Epithelial cell of proximal tubule (primary cell): Measurements from ENCODE around the gene CPSF6. TPM values are rescaled to one million over a fixed set of nuclear protein-coding genes. Genes with fewer than 3 reads are reported as not detected.

ENCODE experiments used
- DNase-seq: peaks from one replicate; pipeline ENCODE4 v3.0.0-alpha.2; 2011; ENCODE audit warnings: low read depth
- H3K4me3 ChIP-seq: 2 replicates; pipeline ENCODE4 v1.5.1; 2011; ENCODE audit warnings: low read depth, mild to moderate bottlenecking, low read length
- CTCF ChIP-seq: conservative IDR thresholded peaks from 2 replicates; pipeline ENCODE4 v1.5.1; 2012; ENCODE audit warnings: low read depth, mild to moderate bottlenecking, low read length
- total RNA-seq: library from RNA; depleted of rRNA; stranded (reverse); fragments of >200 nt; gene quantifications from 2 replicates; pipeline ENCODE4 v1.2.3, GENCODE V29; 2015

CPSF6 gene
- total RNA-seq, 1 donor from 2014 or later: 19.7 TPM

DNA sequence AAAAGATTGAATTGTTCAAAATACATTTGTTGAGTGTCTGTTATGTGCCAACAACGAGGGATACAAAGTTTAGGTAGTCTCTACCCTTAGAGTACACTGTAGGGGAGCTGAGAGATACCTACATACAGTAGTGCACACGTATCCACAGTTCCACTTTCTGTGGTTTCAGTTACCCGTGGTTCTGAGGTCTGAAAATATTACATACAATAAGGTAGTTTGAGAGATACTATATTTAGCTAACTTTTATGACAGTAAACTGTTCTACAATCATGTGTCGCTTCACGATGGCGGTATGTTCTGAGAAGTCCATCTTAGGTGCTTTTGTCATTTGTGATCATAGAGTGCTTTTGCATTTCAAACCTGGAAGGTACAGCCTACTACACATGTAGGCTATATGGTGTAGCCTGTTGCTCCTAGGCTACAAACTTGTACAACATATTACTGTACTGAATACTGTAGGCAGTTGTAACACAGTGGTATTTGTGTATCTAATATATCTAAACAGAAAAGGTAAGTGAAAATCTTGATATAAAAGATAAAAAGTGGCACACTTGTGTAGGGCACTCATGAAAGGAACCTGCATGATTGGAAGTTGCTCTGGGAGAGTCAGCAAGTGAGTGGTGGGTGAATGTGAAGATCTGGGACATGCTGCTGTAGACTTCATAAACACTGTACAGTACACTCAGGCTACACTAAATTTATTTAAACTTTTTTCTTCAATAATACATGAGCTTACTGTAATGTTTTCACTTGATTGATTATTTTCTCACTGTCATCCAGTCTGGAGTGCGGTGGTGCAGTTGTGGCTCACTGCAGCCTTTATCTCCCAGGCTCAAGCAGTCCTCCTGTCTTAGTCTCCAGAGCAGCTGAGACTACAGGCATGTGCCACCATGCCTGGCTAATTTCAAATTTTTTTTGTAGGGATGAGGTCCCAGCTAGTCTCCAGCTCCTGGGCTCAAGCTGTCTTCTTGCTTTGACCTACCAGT, 4.0 kb downstream of the CPSF6 start:
- no peak for TF ChIP-seq CTCF
- DNase-seq: no peak
- H3K4me3 ChIP-seq: no peak overlapping the region

- no peak for DNase-seq
- TF ChIP-seq CTCF: no peak
- no peak overlapping the region for H3K4me3 ChIP-seq
Measured at GRCh38 chr12:69247268-69248018, 8.1 kb downstream of the CPSF6 start.

DNA sequence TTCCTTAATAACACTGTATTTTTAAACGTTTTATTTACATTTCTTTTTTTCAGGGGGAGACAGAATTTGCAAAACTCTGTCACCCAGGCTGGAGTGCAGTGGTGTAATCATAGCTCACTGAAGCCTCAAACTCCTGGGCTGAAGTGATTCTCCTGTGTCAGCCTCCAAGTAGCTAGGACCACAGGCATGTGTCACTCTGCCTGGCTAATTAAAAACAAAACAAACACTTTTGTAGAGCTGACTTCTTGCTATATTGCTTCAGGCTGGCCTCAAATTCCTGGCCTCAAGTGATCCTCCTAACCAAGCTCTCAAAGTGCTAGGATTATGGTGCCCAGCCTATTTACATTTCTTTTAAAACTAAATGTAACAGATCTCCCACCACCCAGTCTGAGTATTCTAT, 12.7 kb downstream of the CPSF6 start:
- H3K4me3 ChIP-seq: no peak overlapping the region
- peak; percentile 26 for DNase-seq
- TF ChIP-seq CTCF: no peak

GRCh38 chr12:69254046-69254445, 14.7 kb downstream of the CPSF6 start:
- peak; percentile 33 for DNase-seq
- no peak overlapping the region for H3K4me3 ChIP-seq
- peak; percentile 79 for TF ChIP-seq CTCF

- no peak for TF ChIP-seq CTCF
- DNase-seq: no peak
- H3K4me3 ChIP-seq: no peak overlapping the region
Measured at GRCh38 chr12:69254862-69255261, 15.5 kb downstream of the CPSF6 start.

DNA sequence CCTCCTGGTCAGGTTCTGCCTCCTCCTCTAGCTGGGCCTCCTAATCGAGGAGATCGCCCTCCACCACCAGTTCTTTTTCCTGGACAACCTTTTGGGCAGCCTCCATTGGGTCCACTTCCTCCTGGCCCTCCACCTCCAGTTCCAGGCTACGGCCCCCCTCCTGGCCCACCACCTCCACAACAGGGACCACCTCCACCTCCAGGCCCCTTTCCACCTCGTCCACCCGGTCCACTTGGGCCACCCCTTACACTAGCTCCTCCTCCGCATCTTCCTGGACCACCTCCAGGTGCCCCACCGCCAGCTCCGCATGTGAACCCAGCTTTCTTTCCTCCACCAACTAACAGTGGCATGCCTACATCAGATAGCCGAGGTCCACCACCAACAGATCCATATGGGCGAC, 19.3 kb downstream of the CPSF6 start:
- no peak for TF ChIP-seq CTCF
- H3K4me3 ChIP-seq: no peak overlapping the region
- no peak for DNase-seq
